ENCODE data around the gene C1orf35. TPM values are rescaled to one million over a fixed set of nuclear protein-coding genes. Genes with fewer than 3 reads are reported as not detected.

The C1orf35 gene
- total and polyA plus RNA-seq, 2 experiments from 2014 or later: 12.3 to 24.6 TPM

GRCh38 chr1:228058172-228058948, 44.8 kb downstream of the C1orf35 start:
- WGBS (ENCODE audit: low lambda C conversion rate, missing lambda C conversion rate): 64% methylated on average over 18 of the region's 18 CpGs
- H3K36me3 ChIP-seq (replicated peaks; ENCODE audit: insufficient read depth, low read depth): no peaks in the 10 kb centered on the region
- H3K27me3 ChIP-seq: peaks cover 66% of the 10 kb centered on the region
- H3K79me2 ChIP-seq: no peaks in the 10 kb centered on the region
- H3K4me2 ChIP-seq: peak overlapping the region; percentile 81
- no peaks in the 10 kb centered on the region for H3K9me3 ChIP-seq (ENCODE audit: low read depth)
- H3K4me3 ChIP-seq: no peak overlapping the region
- peaks cover 7% of the 10 kb centered on the region for H3K4me1 ChIP-seq (ENCODE audit: insufficient read depth)
- TF ChIP-seq EZH2 (IDR thresholded peaks at IDR 0.05; ENCODE audit: borderline replicate concordance): peak; percentile 27
- TF ChIP-seq CTCF (IDR thresholded peaks at IDR 0.05; ENCODE audit: poor library complexity): no peak
- no peak overlapping the region for H3K27ac ChIP-seq
- no peaks in the 10 kb centered on the region for H4K20me1 ChIP-seq (ENCODE audit: insufficient read depth, poor library complexity, severe bottlenecking)
- H3K9me2 ChIP-seq (replicated peaks; ENCODE audit: insufficient read depth): no peaks in the 10 kb centered on the region
- DNase-seq (ENCODE audit: low spot score): no peak
- H2AFZ ChIP-seq: no peak overlapping the region

Small RNA genes within 50 kb of the gene (microRNA-seq; reads per million reads assigned to microRNA genes)
- gene MIR3620: 14.3 reads per million, percentile 31 among the genes with 10 or more reads in this experiment

Small RNA genes within 50 kb of the gene (small RNA-seq; reads per million reads assigned to genes)
- gene AL359510.1: not detected

Other genes starting within 250 kb of the C1orf35 start
- gene WNT9A, start 155.4 kb downstream of the C1orf35 start, total RNA-seq: 1.2 and 2.8 TPM in 2 replicates
- 0.40 and 1.5 TPM in 2 replicates for gene WNT9A, start 155.4 kb downstream of the C1orf35 start, polyA plus RNA-seq
- 0.03 and 0.20 TPM in 2 replicates for gene WNT3A, start 96.3 kb downstream of the C1orf35 start, total RNA-seq
- gene WNT3A, start 96.3 kb downstream of the C1orf35 start, polyA plus RNA-seq: not detected in 2 replicates
- gene ARF1, start 20.6 kb downstream of the C1orf35 start, total RNA-seq: 249 and 250 TPM in 2 replicates
- 594 and 609 TPM in 2 replicates for gene ARF1, start 20.6 kb downstream of the C1orf35 start, polyA plus RNA-seq
- gene MRPL55, start 6.0 kb upstream of the C1orf35 start, total RNA-seq: 59.6 and 64.8 TPM in 2 replicates
- gene MRPL55, start 6.0 kb upstream of the C1orf35 start, polyA plus RNA-seq: 122 and 130 TPM in 2 replicates
- gene GUK1, start 37.0 kb upstream of the C1orf35 start, total RNA-seq: 157 and 158 TPM in 2 replicates
- 306 and 368 TPM in 2 replicates for gene GUK1, start 37.0 kb upstream of the C1orf35 start, polyA plus RNA-seq
- gene GJC2, start 46.6 kb upstream of the C1orf35 start, total RNA-seq: 0.80 and 1.6 TPM in 2 replicates
- 0.40 and 0.63 TPM in 2 replicates for gene GJC2, start 46.6 kb upstream of the C1orf35 start, polyA plus RNA-seq
- 5.0 and 5.7 TPM in 2 replicates for gene IBA57, start 62.5 kb upstream of the C1orf35 start, total RNA-seq
- gene IBA57, start 62.5 kb upstream of the C1orf35 start, polyA plus RNA-seq: 4.7 and 5.6 TPM in 2 replicates
- gene OBSCN, start 104.7 kb upstream of the C1orf35 start, total RNA-seq: 11.2 and 22.4 TPM in 2 replicates
- gene OBSCN, start 104.7 kb upstream of the C1orf35 start, polyA plus RNA-seq: 15.0 and 20.6 TPM in 2 replicates

Measured in hepatocyte (in vitro differentiated cells).